GM19452 (cell line): ENCODE measurements around the gene TRAPPC8.
"Not testable (repeated sequence)": the region's sequence is repeated elsewhere in the genome, so short reads cannot be mapped to it uniquely, and the experiment has no call there.

Experiments used
- ATAC-seq: cut with Tn5 transposase; IDR thresholded peaks from one replicate; pipeline ENCODE4 v1.9.1; 2021; ENCODE audit not compliant: unreplicated experiment

The TRAPPC8 gene

DNA sequence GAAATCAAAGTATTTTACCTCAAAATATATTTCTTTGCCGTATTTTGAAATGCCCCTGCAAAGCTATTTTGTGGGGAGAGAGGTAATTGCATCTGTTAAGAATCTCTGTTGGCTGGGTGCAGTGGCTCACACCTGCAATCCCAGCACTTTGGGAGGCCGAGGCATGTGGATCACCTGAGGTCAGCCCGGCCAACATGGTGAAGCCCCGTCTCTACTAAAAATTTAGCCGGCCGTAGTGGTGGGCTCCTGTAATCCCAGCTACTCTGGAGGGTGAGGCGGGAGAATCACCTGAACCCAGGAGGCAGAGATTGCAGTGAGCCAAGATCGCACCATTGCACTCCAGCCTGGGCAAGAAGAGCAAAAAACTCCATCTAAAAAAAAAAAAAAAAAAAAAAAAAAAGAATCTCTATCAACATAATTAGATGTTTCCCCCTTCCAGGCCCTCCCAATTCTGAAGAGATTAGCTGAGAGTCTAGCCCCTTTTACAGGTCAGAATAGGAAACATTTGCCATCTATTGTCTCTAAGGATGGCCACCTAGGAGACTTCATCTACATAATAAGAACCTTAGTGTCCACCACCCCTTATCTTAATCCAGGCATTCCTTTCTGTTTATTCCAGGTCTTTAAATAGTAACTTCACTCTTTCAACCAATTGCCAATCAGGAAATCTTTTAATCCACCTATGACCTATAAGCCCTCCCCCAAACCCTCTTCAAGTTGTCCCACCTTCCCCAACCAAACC lies 3.5 kb upstream of the TRAPPC8 start:
- ATAC-seq = no peak

DNA sequence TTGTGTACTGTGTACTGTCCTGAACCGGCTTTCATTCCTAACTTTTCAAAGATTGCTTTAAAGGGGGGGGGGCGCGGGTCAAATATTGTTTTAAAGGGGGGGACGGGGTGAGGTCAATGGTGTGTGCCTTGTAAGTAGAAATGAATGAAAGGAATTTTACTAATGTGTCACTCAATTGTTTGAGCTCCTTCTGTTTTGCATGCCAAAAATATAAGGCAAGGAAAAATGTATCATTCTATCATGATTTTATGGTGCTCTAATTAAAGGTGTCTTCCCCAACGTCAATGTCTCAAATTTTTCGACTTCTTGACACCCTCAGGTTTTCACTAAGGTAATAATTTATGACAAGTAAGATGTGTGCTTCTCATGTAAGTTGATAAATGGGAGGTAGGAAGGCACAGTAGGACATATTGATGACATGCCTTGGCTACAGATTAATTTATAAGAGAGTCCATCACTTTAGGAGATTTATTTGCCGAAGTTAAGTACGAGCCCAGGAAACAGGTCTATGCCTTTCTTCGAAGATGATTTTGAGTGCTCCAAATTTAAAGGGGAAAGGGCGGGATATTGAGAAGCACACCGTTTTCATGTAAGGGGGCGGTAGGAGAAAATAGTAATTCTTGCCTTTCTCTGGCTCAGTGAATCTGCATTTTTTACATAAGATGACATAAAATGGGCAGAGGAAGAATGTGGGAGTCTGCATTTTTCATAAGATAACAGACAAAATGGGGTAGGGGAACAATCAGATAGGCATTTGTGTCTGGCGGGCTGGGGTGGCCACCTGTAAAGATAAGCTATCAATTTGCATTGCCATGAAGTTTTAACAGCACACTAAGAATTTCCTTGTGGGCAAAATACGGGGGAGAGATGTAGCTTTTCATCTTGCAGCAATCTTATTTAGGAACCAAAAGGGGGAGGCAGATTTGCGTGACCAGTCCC lies 1.2 kb upstream of the TRAPPC8 start:
- no peak for ATAC-seq

DNA sequence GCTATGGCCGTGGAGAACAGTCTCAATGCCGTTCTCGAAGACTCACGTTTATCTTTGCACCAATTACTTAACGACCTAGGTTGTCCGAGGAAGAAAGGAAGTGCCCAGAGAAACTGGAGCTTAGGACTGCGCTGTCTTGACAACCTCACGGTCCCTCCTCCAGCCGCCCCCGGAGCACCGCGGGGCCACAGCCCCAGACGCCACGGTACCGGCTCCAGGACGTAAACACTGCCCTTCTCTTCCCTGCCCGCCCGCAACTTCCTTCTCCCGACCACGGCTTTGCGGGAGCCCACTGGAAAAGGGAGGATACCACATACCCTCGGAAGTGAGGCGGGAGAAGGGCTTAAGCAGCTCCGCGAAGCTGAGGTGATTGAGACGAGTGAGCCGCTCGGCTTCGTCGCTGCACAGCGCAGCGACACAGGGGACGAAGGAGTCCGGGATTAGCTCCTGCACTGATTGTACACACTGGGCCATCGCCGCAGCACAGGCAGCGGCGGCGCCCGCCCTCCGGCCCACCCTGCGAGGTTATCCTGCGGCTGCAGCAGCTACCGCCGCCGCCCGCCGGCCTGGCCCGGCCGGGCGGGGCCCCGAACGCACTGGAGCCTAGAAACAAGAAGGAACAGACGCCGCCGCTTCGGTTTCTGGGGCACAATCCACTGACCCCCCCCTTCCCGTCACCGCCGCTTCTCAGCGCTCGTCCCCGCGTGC lies 483 bp downstream of the TRAPPC8 start:
- peak; percentile 35 for ATAC-seq

DNA sequence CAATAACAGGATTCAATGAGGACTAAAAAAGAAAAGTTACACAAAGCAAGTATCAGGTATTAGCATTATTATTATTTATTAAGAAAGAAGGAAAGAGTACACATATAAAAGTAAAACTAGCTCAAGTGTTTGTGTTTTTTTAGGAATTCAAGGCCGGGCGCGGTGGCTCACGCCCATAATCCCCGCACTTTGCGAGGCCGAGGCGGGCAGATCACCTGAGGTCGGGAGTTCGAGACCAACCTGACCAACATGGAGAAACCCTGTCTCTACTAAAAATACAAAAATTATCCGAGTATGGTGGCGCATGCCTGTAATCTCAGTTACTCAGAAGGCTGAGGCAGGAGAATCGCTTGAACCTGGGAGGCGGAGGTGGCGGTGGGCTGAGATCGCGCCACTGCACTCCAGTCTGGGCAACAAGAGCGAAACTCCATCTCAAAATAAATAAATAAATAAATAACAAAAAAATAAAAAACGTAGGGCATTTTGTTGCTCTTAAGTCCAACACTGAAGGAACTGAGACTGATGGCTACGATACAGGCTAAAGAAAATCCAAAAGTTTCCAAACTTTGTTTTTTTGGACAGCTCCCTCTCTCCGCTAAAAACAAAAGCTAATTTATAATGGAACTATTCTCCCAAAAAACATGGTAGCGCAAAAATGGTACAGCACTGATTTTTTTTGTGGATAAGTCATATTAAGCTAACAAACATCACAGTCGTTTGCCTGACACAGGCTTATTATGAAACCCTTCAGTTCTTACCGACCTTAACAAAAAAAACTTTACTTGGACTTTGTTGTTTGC lies 1.7 kb downstream of the TRAPPC8 start:
- no peak for ATAC-seq

DNA sequence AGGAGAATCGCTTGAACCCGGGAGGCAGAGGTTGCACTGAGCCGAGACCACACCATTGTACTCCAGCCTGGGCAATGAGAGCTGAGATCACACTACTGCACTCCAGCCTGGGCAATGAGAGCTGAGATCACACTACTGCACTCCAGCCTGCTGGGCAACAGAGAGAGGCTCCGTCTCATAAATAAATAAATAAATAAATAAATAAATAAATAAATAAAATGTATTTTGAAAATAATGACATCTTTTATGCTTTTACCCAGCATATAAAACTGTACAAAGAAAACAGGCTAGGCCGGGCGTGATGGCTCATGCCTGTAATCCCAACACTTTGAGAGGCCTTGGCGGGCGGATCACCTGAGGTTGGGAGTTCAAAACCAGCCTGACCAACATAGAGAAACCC lies 8.2 kb downstream of the TRAPPC8 start:
- not testable (repeated sequence) for ATAC-seq

DNA sequence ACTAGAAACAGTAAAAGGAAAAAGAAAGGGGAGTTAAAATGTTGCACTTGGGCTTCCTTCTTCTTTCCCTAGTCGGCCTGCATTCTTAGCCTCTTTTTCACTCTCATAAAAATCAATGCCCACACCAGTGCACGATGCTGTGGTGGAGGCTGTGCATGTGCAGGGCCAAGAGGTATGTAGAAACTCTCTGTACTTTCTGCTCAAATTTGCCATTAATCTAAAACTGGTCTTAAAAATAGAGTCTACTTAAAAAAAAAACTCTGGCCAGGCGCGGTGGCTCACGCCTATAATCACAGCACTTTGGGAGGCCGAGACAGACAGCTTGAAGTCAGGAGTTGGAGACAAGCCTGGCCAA lies 11.1 kb downstream of the TRAPPC8 start:
- no peak for ATAC-seq

DNA sequence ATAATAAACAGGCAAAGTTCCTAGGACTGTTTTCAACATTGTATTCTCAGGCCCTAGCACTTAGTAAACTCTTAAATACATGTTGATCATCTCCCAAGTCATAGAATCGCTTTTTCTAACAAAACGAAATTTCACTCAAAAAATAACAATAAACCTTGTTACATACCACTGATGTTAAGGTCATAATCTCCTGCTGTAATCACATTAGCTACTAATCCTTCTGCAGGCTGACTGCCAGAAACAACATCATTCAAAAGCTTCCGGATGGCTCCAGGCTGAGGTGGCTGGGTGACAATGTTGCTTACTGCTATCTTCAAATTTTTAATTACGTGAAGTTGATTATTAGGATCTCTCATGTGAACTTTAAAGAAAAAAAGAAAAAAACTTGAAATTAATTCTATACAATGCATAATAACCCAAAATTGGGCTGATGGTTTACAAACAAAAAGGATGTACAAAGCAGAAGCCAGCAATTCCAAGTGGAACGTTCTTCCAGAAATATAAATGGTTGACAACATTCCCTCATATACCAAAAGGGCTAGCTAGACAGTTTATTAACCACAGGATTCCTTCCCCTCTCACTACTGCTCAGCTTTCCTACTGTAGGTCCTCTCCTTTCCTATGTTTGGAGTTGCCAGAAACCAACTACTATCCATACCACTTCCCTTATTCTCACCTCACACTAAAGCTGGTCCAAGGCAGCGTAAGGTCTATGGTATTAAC lies 11.6 kb downstream of the TRAPPC8 start:
- no peak for ATAC-seq

DNA sequence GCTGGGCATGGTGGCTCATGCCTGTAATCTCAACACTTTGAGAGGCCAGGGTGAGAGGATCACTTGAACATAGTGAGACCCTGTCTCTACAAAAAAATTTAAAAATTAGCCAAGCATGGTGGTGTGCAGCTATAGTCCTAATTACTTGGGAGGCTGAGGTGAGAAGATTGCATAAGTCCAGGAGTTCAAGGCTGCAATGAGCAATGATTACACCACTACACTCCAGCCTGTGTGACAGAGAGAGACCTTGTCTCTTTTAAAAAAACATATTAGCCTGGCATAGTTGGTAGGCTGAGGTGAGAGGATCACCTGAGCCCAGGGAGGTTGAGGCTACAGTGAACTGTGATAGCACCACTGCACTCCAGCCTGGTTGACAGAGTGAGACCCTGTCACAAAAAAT lies 13.7 kb downstream of the TRAPPC8 start:
- ATAC-seq = no peak

DNA sequence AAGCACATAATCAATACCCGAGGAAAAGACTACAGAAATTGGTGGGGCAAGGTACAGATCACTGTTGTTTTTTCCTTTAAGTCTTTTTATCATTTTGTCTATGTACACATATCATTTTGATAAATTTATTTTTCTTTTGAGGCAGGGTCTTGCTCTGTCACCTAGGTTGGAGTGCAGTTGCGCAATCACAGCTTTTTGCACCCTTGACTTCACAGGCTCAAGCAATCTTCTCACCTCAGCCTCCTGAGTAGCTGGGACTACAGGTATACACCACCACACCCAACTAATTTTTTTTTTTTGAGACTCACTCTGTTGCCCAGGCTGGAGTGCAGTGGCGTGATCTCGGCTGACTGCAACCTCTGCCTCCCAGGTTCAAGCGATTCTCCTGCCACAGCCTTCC lies 15.9 kb downstream of the TRAPPC8 start:
- ATAC-seq = not testable (repeated sequence)

DNA sequence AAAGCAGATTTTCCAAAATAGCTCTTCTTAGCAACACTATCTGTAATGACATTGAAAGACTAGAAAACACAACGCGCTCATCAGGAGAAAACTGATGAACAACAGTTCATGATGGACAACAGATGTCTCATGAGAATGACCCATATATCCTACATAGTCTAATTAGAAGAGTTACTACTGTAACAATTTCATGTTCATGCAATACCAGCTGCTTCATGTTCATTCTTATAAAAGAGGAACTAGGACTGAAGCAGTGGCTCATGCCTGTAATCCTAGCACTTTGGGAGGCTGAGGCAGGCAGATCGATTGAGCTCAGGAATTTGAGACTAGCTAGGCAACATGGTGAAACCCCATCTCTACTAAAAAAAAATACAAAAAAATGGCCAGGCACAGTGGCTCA lies 22.7 kb downstream of the TRAPPC8 start:
- no peak for ATAC-seq

DNA sequence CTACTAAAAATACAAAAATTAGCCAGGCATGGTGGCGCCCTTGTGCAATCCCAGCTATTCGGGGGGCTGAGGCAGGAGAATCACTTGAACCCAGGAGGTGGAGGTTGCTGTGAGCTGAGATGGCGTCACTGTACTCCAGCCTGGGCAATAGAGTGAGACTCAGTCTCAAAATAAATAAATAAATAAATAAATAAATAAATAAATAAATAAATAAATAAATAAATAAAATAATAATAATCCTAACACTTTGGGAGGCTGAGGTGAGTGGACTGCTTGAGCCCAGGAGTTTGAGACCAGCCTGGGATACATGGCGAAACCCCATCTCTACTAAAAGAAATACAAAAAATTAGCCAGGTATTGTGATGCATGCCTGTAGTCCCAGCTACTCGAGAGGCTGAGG lies 23.6 kb downstream of the TRAPPC8 start:
- ATAC-seq = not testable (repeated sequence)

DNA sequence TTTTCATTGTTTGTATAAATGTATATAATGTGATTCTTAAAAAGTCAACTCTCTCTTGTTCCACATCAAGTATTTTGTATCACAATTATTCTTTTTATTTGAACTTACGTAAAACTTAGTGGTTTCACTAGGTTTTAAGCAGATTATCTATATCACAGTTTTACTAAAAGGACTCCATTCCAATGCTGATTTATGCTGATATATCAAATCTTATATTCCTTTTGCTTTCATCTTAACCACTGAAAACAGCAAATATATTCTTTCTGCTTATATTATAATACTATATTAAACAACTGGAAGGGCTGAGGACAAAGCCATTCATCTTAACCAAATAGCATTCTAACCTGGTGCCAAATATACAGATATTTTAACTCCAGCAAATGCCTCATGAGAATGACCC lies 24.2 kb downstream of the TRAPPC8 start:
- ATAC-seq = no peak

DNA sequence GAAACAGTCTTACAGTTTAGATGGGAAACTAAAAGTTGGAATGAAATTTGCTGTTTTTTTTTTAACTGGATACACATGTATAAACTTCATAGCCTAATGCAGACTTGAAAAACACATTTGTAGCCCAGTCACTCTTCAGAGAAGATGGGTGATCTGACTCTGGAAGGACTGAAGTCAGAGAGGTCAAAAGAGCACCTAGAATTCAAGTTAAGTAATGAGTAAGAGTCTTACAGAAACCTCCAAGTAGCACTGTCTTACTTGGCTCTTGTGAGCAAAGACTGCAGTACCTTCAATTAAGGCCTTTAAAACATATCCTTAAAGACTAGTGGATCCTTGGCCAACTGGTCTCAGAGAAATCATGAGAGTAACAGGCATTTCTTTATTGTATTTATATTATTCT lies 41.9 kb downstream of the TRAPPC8 start:
- ATAC-seq = no peak

DNA sequence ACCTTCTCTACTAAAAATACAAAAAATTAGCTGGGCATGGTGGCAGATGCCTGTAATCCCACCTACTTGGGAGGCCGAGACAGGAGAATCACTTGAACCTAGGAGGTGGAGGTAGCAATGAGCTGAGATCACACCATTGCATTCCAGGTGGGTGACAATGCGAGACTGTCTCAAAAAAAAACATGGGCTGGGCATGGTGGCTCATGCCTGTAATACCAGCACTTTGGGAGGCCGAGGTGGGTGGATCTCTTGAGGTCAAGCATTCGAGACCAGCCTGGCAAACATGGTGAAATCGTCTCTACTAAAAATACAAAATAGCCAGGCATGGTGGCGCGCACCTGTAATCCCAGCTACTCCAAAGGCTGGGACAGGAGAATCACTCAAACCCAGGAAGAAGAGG lies 43.2 kb downstream of the TRAPPC8 start:
- not testable (repeated sequence) for ATAC-seq

DNA sequence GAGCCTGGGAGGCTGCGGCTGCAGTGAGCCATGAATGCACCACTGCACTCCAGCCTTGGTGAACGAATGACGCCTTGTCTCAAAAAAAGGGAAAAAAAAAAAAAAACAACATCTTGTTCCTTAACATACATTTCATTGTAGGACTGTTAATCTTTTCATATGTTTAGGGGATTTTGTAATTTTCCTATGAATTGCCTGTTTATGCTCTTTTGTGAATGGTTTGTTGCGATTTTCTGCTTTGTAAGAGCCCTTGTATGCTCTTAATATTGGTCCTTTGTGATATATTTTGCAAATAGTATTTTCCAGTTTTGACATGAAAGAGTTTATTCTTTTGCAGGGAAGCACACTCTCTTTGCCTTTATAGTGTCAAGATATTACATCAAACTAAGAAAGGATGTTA lies 50.0 kb downstream of the TRAPPC8 start:
- no peak for ATAC-seq

DNA sequence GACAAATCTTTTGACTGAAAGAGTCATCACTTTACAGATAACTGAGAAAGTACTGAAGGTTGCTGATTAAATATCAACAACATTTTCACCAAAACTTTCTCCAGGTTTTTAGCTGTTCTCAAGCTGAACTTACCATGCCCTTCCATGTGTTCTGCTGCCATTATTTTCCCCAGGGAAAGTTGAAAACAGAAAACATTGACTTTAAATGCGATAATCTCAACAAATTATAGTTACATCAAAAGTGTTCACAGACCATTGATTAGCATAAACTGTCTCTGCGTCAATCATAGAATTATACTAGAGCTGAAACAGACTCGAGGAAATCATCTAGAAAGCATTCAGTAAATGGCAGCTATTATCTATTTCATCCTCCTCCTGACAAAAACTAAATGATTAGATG lies 51.4 kb downstream of the TRAPPC8 start:
- ATAC-seq = no peak

DNA sequence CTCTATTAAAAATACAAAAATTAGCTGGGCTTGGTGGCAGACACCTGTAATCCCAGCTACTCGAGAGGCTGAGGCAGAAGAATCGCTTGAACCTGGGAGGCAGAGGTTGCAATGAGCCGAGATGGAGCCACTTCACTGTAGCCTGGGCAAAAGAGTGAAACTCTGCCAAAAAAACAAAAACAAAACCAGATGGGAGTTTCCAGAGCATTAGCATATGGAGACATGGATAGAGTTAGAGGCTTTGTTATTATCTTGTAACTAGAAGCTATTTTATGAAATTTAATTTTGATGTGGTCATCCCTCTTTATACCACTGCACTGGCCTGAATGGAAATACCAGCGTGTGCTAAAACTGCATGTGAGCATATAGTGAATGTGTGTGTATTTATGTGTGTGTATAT lies 58.9 kb downstream of the TRAPPC8 start:
- ATAC-seq = no peak

DNA sequence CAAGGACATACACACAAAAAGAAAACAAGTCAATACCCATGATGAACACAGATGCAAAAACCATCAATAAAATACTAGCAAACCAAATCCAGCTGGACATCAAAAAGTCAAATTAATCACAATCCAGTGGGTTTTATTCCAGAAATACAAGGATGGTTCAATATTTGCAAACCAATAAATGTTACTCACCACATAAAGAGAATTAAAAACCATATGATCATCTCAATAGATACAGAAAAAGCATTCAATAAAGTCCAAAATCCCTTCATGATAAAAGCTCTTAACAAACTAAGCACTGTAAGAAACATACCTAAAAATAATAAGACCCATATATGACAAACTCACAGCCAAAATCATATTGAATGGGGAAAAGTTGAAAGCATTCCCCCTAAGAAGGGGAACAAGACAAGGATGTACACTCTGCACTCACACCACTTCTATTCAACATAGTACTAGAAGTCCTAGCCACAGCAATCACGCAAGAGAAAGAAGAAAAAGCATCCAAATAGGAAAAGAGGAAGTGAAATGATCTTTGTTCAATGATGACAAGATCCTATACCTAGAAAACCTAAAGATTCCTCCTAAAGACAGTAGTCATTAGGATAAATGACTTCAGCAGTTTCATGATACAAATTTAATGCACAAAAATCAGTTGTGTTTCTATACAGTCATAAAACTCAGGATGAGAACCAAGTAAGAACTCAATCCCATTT lies 62.6 kb downstream of the TRAPPC8 start:
- no peak for ATAC-seq

DNA sequence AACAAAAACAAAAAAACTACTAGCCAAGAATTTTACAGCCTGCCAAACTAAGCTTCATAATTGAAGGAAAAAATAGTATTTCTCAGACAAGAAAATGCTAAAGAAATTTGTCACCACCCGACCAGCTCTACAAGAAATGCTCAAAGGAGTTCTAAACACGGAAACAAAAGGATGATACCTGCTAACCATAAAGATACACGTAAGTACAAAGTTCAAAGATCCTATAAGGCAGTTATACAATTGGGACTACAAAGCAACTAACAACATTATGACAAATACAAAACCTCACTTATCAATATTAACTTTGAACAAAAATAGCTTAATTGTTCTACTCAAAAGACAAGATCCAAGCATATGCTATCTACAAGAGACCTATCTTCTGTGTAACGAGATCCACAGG lies 64.6 kb downstream of the TRAPPC8 start:
- ATAC-seq = no peak

DNA sequence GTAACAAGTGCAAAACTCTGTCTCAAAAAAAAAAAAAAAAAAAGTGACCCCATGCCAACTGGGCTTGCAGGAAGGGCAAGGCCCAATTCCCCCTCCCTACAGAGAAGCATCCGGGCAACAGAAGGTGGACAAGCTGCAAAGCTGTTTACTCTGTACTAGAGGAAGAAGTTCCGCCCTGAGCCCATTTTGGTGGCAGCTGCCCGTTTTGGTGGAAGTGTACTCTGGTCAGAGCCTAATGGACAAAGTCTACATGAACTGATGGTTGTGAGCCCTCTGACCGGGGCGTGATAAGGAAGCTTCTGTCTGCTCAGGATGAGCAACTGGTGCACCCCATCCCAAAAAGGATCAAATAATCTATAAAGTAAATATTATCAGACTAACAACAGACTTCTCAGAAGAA lies 65.0 kb downstream of the TRAPPC8 start:
- ATAC-seq = no peak
